HG03159 (cell line): ENCODE results near the gene CYB561A3.

ENCODE experiments used
- ATAC-seq: cut with Tn5 transposase; IDR thresholded peaks from one replicate; pipeline ENCODE4 v1.9.1; 2021; ENCODE audit warnings: mild to moderate bottlenecking, moderate library complexity; ENCODE audit not compliant: unreplicated experiment

The CYB561A3 gene

GRCh38 chr11:61369372-61370348 lies 8.0 kb upstream of the CYB561A3 start:
- no peak for ATAC-seq

- ATAC-seq, result no peak
Measured at GRCh38 chr11:61368646-61369045, 7.0 kb upstream of the CYB561A3 start.

- no peak for ATAC-seq
Measured at GRCh38 chr11:61367406-61367805, 5.7 kb upstream of the CYB561A3 start.

GRCh38 chr11:61364012-61364675 lies 2.5 kb upstream of the CYB561A3 start:
- ATAC-seq, result no peak

GRCh38 chr11:61362542-61362875 lies 827 bp upstream of the CYB561A3 start:
- ATAC-seq, result no peak

GRCh38 chr11:61361237-61361740 lies 393 bp downstream of the CYB561A3 start:
- ATAC-seq, result no peak

GRCh38 chr11:61359516-61359915 lies 2.2 kb downstream of the CYB561A3 start:
- no peak for ATAC-seq

GRCh38 chr11:61358566-61358965 lies 3.1 kb downstream of the CYB561A3 start:
- ATAC-seq, result no peak

- ATAC-seq, result no peak
Measured at GRCh38 chr11:61357894-61358239, 3.8 kb downstream of the CYB561A3 start.

- peak; percentile 46 for ATAC-seq
Measured at GRCh38 chr11:61357233-61357893, 4.3 kb downstream of the CYB561A3 start.

GRCh38 chr11:61356706-61357105 lies 5.0 kb downstream of the CYB561A3 start:
- ATAC-seq, result no peak

GRCh38 chr11:61354208-61354607 lies 7.5 kb downstream of the CYB561A3 start:
- ATAC-seq, result no peak

- ATAC-seq, result no peak
Measured at GRCh38 chr11:61353131-61354067, 8.3 kb downstream of the CYB561A3 start.

GRCh38 chr11:61352038-61352437 lies 9.6 kb downstream of the CYB561A3 start:
- ATAC-seq, result no peak

- ATAC-seq, result no peak
Measured at GRCh38 chr11:61350803-61351202, 10.9 kb downstream of the CYB561A3 start.

- no peak for ATAC-seq
Measured at GRCh38 chr11:61350336-61350735, 11.3 kb downstream of the CYB561A3 start.

GRCh38 chr11:61349916-61350315 lies 11.8 kb downstream of the CYB561A3 start:
- ATAC-seq, result no peak

GRCh38 chr11:61349189-61349751 lies 12.4 kb downstream of the CYB561A3 start:
- ATAC-seq, result no peak

GRCh38 chr11:61347916-61348461 lies 13.7 kb downstream of the CYB561A3 start:
- ATAC-seq, result no peak
